Measurements from ENCODE around the gene EIF3D. TPM values are rescaled to one million over a fixed set of nuclear protein-coding genes. Genes with fewer than 3 reads are reported as not detected.

Gene EIF3D
- total and polyA plus RNA-seq, 9 of the 15 experiments (the other 6 are each of a cell fraction or from before 2014, with no cell fraction given): 191 to 422 (median 279) TPM

DNA sequence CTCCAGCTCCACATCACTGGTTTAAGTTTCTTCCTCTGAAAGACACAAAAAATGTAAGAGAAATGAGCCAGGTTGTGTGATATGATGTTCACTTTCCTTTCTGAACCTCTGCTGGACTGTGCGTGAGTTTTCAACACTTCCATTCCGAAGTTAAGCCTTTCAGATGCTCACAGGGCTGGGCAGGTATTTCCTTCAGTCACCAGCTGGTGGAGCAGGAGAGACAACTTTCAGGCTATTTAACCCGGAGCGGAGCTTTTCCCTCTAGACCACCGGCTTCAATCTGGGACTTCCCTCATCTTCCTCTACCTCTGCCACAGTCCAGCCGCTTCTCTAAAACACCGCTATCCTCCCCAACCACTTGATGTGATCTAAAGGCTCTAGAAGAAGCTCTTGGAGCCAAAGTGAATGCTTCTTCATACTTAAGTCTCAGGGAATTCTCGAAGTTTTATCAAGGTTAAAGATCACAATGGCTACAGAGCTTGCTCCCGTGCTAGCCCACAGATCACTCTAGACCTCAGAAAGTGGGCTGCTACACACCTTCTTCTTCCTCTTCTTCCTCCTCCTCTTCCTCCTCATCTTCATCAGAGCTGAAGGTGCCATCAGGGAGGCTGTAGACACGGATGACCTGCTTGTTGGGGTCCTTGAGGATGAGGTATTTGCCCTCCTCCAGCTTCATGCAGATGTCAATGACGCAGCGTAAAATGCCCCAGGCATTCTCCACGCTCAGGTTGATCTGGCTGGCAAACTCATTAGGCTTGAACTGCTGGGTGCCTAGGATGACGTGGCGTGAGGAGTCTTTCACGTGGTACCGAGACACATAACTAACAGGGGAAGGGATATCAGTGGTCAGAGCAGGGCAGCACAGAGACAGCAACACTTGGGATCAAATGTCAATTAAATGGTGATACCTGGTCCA lies 17.7 kb downstream of the EIF3D start (continued):
- peak; percentile 25; the same call in 1 of the 2 replicates for TF ChIP-seq ZBTB7A (IDR thresholded peaks at IDR 0.05; ENCODE audit: borderline replicate concordance, control insufficient read depth, low read depth, low read length)
- TF ChIP-seq POLR2A (conservative IDR thresholded peaks at IDR 0.05): peak; percentile 25; the same call in 1 of the 2 replicates
- TF ChIP-seq, protein P1, sequence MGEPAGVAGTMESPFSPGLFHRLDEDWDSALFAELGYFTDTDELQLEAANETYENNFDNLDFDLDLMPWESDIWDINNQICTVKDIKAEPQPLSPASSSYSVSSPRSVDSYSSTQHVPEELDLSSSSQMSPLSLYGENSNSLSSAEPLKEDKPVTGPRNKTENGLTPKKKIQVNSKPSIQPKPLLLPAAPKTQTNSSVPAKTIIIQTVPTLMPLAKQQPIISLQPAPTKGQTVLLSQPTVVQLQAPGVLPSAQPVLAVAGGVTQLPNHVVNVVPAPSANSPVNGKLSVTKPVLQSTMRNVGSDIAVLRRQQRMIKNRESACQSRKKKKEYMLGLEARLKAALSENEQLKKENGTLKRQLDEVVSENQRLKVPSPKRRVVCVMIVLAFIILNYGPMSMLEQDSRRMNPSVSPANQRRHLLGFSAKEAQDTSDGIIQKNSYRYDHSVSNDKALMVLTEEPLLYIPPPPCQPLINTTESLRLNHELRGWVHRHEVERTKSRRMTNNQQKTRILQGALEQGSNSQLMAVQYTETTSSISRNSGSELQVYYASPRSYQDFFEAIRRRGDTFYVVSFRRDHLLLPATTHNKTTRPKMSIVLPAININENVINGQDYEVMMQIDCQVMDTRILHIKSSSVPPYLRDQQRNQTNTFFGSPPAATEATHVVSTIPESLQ (CRISPR knock-in tag; IDR thresholded peaks at IDR 0.05): no peak
- no peak for TF ChIP-seq ZNF311 (CRISPR knock-in tag; IDR thresholded peaks at IDR 0.05)
- no peak for TF ChIP-seq SMARCA5 (IDR thresholded peaks at IDR 0.05)
- no peak for TF ChIP-seq EWSR1 (IDR thresholded peaks at IDR 0.05; ENCODE audit: borderline replicate concordance, low read depth, partially characterized antibody)
- peak; percentile 52; the same call in 1 of the 2 replicates for TF ChIP-seq ZNF764 (CRISPR knock-in tag; IDR thresholded peaks at IDR 0.05; ENCODE audit: low read depth)
- no peak for TF ChIP-seq TCF7L2 (IDR thresholded peaks at IDR 0.05; ENCODE audit: low read depth, low read length)

DNA sequence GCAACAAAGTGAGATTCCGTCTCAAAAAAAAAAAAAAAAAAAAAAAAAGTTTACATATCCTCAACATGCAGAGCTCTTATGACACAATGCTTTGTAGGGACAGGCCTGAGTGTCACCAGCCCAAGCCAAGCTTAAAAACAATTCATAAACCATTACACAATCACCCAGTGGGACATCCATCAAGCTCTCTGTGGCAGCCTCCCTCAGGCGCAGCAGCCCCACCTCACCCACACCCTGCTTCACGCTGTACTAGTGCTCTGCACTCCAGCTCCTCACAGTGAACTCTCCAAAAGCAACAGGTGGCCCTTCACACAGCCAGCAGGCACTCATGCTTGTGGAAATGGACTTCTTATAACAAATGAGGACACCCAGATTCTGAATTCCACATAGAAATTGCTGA lies 18.6 kb downstream of the EIF3D start:
- CTCF ChIA-PET (ENCODE audit: low intra/inter-chr PET ratio): no interaction called here
- DNase-seq (ENCODE audit: extremely low read depth in 1 of 4, low spot score in 3 of 4) (no peak), FAIRE-seq (no peak), ATAC-seq (no peak)
- Histone ChIP-seq H3K9ac (ENCODE audit: insufficient read depth in 1 of 2, low read depth in 2 of 2, low read length in 2 of 2) (no peak overlapping the region), H3K27me3 (ENCODE audit: control insufficient read depth in 2 of 2, insufficient read depth in 2 of 2, low read length in 2 of 2) (no peaks in the 10 kb centered on the region), H3K9me1 (ENCODE audit: control insufficient read depth, insufficient read depth, low read length) (no peaks in the 10 kb centered on the region), H3K27ac (ENCODE audit: extremely low read depth, low read depth, low read length) (no peak overlapping the region), H3K4me1 (replicated peaks in 1 of 2; ENCODE audit: control insufficient read depth in 2 of 2, insufficient read depth in 2 of 2, low read length in 2 of 2) (peaks cover 14 to 26% of the 10 kb centered on the region in 2 experiments), H3K4me2 (ENCODE audit: insufficient read depth, low read length) (no peak overlapping the region), H3K36me3 (ENCODE audit: control insufficient read depth, insufficient read depth, low read length) (peaks cover 54% of the 10 kb centered on the region), H3K9me3 (replicated peaks; ENCODE audit: control insufficient read depth, insufficient read depth, low read depth, low read length) (no peaks in the 10 kb centered on the region), H3K4me3 (no peak overlapping the region), H2AFZ (ENCODE audit: low read depth, low read length) (no peak overlapping the region), H3K79me2 (ENCODE audit: control insufficient read depth, insufficient read depth, low read length) (peaks cover 11% of the 10 kb centered on the region), H4K20me1 (replicated peaks; ENCODE audit: control insufficient read depth, insufficient read depth, low read length) (no peaks in the 10 kb centered on the region)
- no TSS peak for BruUV-seq (replicated peaks)
- intact Hi-C loops (cut with micrococcal nuclease): no loop called here
- TF ChIP-seq, protein P2, sequence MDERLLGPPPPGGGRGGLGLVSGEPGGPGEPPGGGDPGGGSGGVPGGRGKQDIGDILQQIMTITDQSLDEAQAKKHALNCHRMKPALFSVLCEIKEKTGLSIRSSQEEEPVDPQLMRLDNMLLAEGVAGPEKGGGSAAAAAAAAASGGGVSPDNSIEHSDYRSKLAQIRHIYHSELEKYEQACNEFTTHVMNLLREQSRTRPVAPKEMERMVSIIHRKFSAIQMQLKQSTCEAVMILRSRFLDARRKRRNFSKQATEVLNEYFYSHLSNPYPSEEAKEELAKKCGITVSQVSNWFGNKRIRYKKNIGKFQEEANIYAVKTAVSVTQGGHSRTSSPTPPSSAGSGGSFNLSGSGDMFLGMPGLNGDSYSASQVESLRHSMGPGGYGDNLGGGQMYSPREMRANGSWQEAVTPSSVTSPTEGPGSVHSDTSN (CRISPR knock-in tag; IDR thresholded peaks at IDR 0.05; ENCODE audit: low read depth): no peak
- TF ChIP-seq, protein P2 (tag; conservative IDR thresholded peaks at IDR 0.05; ENCODE audit: low read depth): peak; percentile 72
- TF ChIP-seq POLR2A (conservative IDR thresholded peaks at IDR 0.05) (peak; percentile 13; the same call in 1 of the 2 replicates), ZNF551 (CRISPR knock-in tag; IDR thresholded peaks at IDR 0.05) (no peak), ESRRB (CRISPR knock-in tag; IDR thresholded peaks at IDR 0.05; ENCODE audit: borderline replicate concordance) (no peak), RBFOX2 (IDR thresholded peaks at IDR 0.05; ENCODE audit: low read depth, low read length) (0 out of 2 replicates have a peak, but pooled peaks have one; percentile 15), FOXJ3 (CRISPR knock-in tag; IDR thresholded peaks at IDR 0.05) (no peak), HEY1 (CRISPR knock-in tag; IDR thresholded peaks at IDR 0.05; ENCODE audit: borderline replicate concordance) (no peak), CEBPB (tag; IDR thresholded peaks at IDR 0.05) (0 out of 2 replicates have a peak, but pooled peaks have one; percentile 12), SUPT5H (IDR thresholded peaks at IDR 0.05) (peak; percentile 33; the same call in 1 of the 2 replicates)
- 91% methylated on average over 2 of the region's 3 CpGs for WGBS (ENCODE audit: insufficient coverage, low coverage, missing lambda C conversion rate)
- in situ Hi-C loops (cut with MboI): no loop called here
- POLR2A ChIA-PET: interaction anchor here (1.3 to 2.9 kb wide), 4 partner anchors 10 to 28 kb away, joined by 3 to 19 read pairs (median 8); partner anchors contain the start of gene EIF3D

All from K562 (cell line).